GM23338 (cell line): ENCODE measurements around the gene TWF2.

Experiments
- CREB1 ChIP-seq: fragments of 250-450 bp; sonication (Bioruptor Pico); IDR thresholded peaks from 2 replicates; pipeline ENCODE4 v1.5.0; 2020; ENCODE audit warnings: low read depth, mild to moderate bottlenecking, moderate library complexity
- CTCF ChIP-seq, 2 experiments: fragments of 200-600 bp in 1 of 2; sonication (generic) in 1 of 2; conservative IDR thresholded peaks; 2 replicates each; pipeline versions ENCODE4 v1.5.1 to v1.6.1; 2016 to 2017; ENCODE audit warnings: antibody characterized with exemption in 2 of 2, low read depth in 2 of 2, mild to moderate bottlenecking in 2 of 2, moderate library complexity in 1 of 2
- EZH2 ChIP-seq: fragments of 200-600 bp; sonication (generic); IDR thresholded peaks from one replicate; pipeline ENCODE4 v1.8.0; 2017; ENCODE audit warnings: antibody characterized with exemption, mild to moderate bottlenecking, low read depth; ENCODE audit not compliant: unreplicated experiment
- EZH2phosphoT487 ChIP-seq: fragments of 200-600 bp; sonication (generic); IDR thresholded peaks from one replicate; pipeline ENCODE4 v1.8.1; 2018; ENCODE audit warnings: antibody characterized with exemption; ENCODE audit not compliant: unreplicated experiment
- JUNB ChIP-seq: IDR thresholded peaks from one replicate; pipeline ENCODE4 v1.6.1; 2016; ENCODE audit warnings: antibody characterized with exemption; ENCODE audit not compliant: unreplicated experiment
- POLR2AphosphoS5 ChIP-seq: IDR thresholded peaks from 2 replicates; pipeline ENCODE4 v1.6.1; 2016; ENCODE audit warnings: antibody characterized with exemption, low read depth
- STAT1 ChIP-seq: IDR thresholded peaks from one replicate; pipeline ENCODE4 v1.6.1; 2016; ENCODE audit warnings: antibody characterized with exemption; ENCODE audit not compliant: unreplicated experiment
- ZNF114 ChIP-seq: fragments of 250-450 bp; sonication (Bioruptor Pico); IDR thresholded peaks from 2 replicates; pipeline ENCODE4 v1.5.0; 2020; ENCODE audit warnings: mild to moderate bottlenecking, moderate library complexity
- TF ChIP-seq, protein P1 (sequence below): IDR thresholded peaks from one replicate; pipeline ENCODE4 v1.6.1; 2018; ENCODE audit warnings: antibody characterized with exemption; ENCODE audit not compliant: unreplicated experiment
- TF ChIP-seq, protein P2 (sequence below): IDR thresholded peaks from 2 replicates; pipeline ENCODE4 v1.6.1; 2016; ENCODE audit warnings: antibody characterized with exemption

GRCh38 chr3:52205727-52206372 is 33.1 kb downstream of the TWF2 start:
- TF ChIP-seq, protein P1, sequence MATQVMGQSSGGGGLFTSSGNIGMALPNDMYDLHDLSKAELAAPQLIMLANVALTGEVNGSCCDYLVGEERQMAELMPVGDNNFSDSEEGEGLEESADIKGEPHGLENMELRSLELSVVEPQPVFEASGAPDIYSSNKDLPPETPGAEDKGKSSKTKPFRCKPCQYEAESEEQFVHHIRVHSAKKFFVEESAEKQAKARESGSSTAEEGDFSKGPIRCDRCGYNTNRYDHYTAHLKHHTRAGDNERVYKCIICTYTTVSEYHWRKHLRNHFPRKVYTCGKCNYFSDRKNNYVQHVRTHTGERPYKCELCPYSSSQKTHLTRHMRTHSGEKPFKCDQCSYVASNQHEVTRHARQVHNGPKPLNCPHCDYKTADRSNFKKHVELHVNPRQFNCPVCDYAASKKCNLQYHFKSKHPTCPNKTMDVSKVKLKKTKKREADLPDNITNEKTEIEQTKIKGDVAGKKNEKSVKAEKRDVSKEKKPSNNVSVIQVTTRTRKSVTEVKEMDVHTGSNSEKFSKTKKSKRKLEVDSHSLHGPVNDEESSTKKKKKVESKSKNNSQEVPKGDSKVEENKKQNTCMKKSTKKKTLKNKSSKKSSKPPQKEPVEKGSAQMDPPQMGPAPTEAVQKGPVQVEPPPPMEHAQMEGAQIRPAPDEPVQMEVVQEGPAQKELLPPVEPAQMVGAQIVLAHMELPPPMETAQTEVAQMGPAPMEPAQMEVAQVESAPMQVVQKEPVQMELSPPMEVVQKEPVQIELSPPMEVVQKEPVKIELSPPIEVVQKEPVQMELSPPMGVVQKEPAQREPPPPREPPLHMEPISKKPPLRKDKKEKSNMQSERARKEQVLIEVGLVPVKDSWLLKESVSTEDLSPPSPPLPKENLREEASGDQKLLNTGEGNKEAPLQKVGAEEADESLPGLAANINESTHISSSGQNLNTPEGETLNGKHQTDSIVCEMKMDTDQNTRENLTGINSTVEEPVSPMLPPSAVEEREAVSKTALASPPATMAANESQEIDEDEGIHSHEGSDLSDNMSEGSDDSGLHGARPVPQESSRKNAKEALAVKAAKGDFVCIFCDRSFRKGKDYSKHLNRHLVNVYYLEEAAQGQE: no peak
- TF ChIP-seq CTCF (conservative IDR thresholded peaks at IDR 0.05; ENCODE audit: low read depth in 2 of 2): no peak
- TF ChIP-seq POLR2AphosphoS5: no peak
- no peak for TF ChIP-seq ZNF114 (CRISPR knock-in tag)
- no peak for TF ChIP-seq EZH2
- no peak for TF ChIP-seq CREB1
- TF ChIP-seq EZH2phosphoT487: no peak
- no peak for TF ChIP-seq JUNB
- TF ChIP-seq, protein P2, sequence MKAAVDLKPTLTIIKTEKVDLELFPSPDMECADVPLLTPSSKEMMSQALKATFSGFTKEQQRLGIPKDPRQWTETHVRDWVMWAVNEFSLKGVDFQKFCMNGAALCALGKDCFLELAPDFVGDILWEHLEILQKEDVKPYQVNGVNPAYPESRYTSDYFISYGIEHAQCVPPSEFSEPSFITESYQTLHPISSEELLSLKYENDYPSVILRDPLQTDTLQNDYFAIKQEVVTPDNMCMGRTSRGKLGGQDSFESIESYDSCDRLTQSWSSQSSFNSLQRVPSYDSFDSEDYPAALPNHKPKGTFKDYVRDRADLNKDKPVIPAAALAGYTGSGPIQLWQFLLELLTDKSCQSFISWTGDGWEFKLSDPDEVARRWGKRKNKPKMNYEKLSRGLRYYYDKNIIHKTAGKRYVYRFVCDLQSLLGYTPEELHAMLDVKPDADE: no peak
- TF ChIP-seq STAT1: no peak
